ENCODE measurements around the gene ROR2. TPM values are rescaled to one million over a fixed set of nuclear protein-coding genes. Genes with fewer than 3 reads are reported as not detected.

The ROR2 gene
- total and polyA plus RNA-seq, 4 donors = 0.13 to 0.84 (median 0.52) TPM

- Histone ChIP-seq H3K4me3 (ENCODE audit: low read depth in 1 of 3, low read length in 3 of 3) (no peak overlapping the region), H3K9me3 (ENCODE audit: control insufficient read depth in 4 of 4, low read length in 3 of 4) (no peaks in the 10 kb centered on the region), H3K27me3 (ENCODE audit: control insufficient read depth in 4 of 4, insufficient read depth in 4 of 4, low read length in 3 of 4) (peaks cover 0 to 3% (median under 1%) of the 10 kb centered on the region in 4 donors), H3K36me3 (ENCODE audit: control insufficient read depth in 4 of 4, insufficient read depth in 3 of 4, low read depth in 1 of 4, low read length in 3 of 4) (no peaks in the 10 kb centered on the region), H3K4me1 (ENCODE audit: control insufficient read depth in 4 of 4, insufficient read depth in 4 of 4, low read length in 3 of 4) (peaks cover 0 to 12% (median 7%) of the 10 kb centered on the region in 4 donors), H3K9ac (ENCODE audit: low read depth in 1 of 2, low read length in 2 of 2) (no peak overlapping the region), H3K27ac (ENCODE audit: low read depth in 1 of 2, low read length in 2 of 2) (no peak overlapping the region)
- no peak for TF ChIP-seq GABPA (IDR thresholded peaks at IDR 0.05 in 1 of 2, conservative IDR thresholded peaks at IDR 0.05 in 1 of 2)
- TF ChIP-seq YY1 (IDR thresholded peaks at IDR 0.05) = no peak
- TF ChIP-seq HNF4A (conservative IDR thresholded peaks at IDR 0.05) = no peak
- TF ChIP-seq EGR1 (IDR thresholded peaks at IDR 0.05; ENCODE audit: low read depth in 2 of 2) = no peak
- TF ChIP-seq SP1 (IDR thresholded peaks at IDR 0.05) = no peak
- TF ChIP-seq MAX (IDR thresholded peaks at IDR 0.05) = no peak
- no peak for TF ChIP-seq HNF4G (IDR thresholded peaks at IDR 0.05)
- TF ChIP-seq JUND (IDR thresholded peaks at IDR 0.05) = no peak
- TF ChIP-seq CTCF (IDR thresholded peaks at IDR 0.05; ENCODE audit: low read depth, low read length, missing input control) = no peak
- TF ChIP-seq RAD21 (IDR thresholded peaks at IDR 0.05) = no peak
- TF ChIP-seq TAF1 (conservative IDR thresholded peaks at IDR 0.05) = no peak
- 32% methylated on average over 4 of the region's 4 CpGs for WGBS
- no peak for DNase-seq (ENCODE audit: low spot score)
These were observed 378.0 kb downstream of the ROR2 start for GRCh38 chr9:91572044-91572443.

- H3K27me3 ChIP-seq (ENCODE audit: control insufficient read depth in 4 of 4, insufficient read depth in 4 of 4, low read length in 3 of 4) = peaks cover 0 to 3% (median under 1%) of the 10 kb centered on the region in 4 donors
- no peak for TF ChIP-seq REST (IDR thresholded peaks at IDR 0.05)
- no peaks in the 10 kb centered on the region for H3K9me3 ChIP-seq (ENCODE audit: control insufficient read depth in 4 of 4, low read length in 3 of 4)
- H3K9ac ChIP-seq (ENCODE audit: low read depth in 1 of 2, low read length in 2 of 2) = no peak overlapping the region
- no peaks in the 10 kb centered on the region for H3K36me3 ChIP-seq (ENCODE audit: control insufficient read depth in 4 of 4, insufficient read depth in 3 of 4, low read depth in 1 of 4, low read length in 3 of 4)
- no peak overlapping the region for H3K27ac ChIP-seq (ENCODE audit: low read depth in 1 of 2, low read length in 2 of 2)
- H3K4me3 ChIP-seq (ENCODE audit: low read depth in 1 of 3, low read length in 3 of 3) = no peak overlapping the region
- peaks cover 0 to 12% (median 7%) of the 10 kb centered on the region in 4 donors for H3K4me1 ChIP-seq (ENCODE audit: control insufficient read depth in 4 of 4, insufficient read depth in 4 of 4, low read length in 3 of 4)
- no peak for DNase-seq (ENCODE audit: low spot score)
These were observed 379.0 kb downstream of the ROR2 start for GRCh38 chr9:91571036-91571435.

- H3K4me1 ChIP-seq (ENCODE audit: control insufficient read depth in 4 of 4, insufficient read depth in 4 of 4, low read length in 3 of 4) = peaks cover 0 to 12% (median 7%) of the 10 kb centered on the region in 4 donors
- WGBS = 32% methylated on average over 12 of the region's 12 CpGs
- DNase-seq (ENCODE audit: low spot score) = no peak
- TF ChIP-seq ATF3 (IDR thresholded peaks at IDR 0.05) (no peak), TAF1 (conservative IDR thresholded peaks at IDR 0.05) (no peak), HNF4G (IDR thresholded peaks at IDR 0.05) (peak; percentile 52), FOXA1 (IDR thresholded peaks at IDR 0.05) (peak; percentile 12), ZBTB33 (IDR thresholded peaks at IDR 0.05) (no peak), NR2F2 (IDR thresholded peaks at IDR 0.05) (peak; percentile 31), RXRA (IDR thresholded peaks at IDR 0.05) (peak; percentile 74 to 77), FOXA2 (IDR thresholded peaks at IDR 0.05) (no peak), HNF4A (conservative IDR thresholded peaks at IDR 0.05) (peak; percentile 79 to 92), YY1 (IDR thresholded peaks at IDR 0.05) (no peak), MAX (IDR thresholded peaks at IDR 0.05) (peak; percentile 56)
These were observed 382.3 kb downstream of the ROR2 start for GRCh38 chr9:91567642-91568274.

More at GRCh38 chr9:91567642-91568274, 382.3 kb downstream of the ROR2 start:
- H3K27me3 ChIP-seq (ENCODE audit: control insufficient read depth in 4 of 4, insufficient read depth in 4 of 4, low read length in 3 of 4) = peaks cover 0 to under 1% (median 0%) of the 10 kb centered on the region in 4 donors
- no peaks in the 10 kb centered on the region for H3K36me3 ChIP-seq (ENCODE audit: control insufficient read depth in 4 of 4, insufficient read depth in 3 of 4, low read depth in 1 of 4, low read length in 3 of 4)
- H3K9me3 ChIP-seq (ENCODE audit: control insufficient read depth in 4 of 4, low read length in 3 of 4) = no peaks in the 10 kb centered on the region
- peak overlapping the region; percentile 39 to 42 for H3K27ac ChIP-seq (ENCODE audit: low read depth in 1 of 2, low read length in 2 of 2)
- peak overlapping the region in 1 of 3 donors; percentile 39 for H3K4me3 ChIP-seq (ENCODE audit: low read depth in 1 of 3, low read length in 3 of 3)
- peak overlapping the region in 1 of 2 donors; percentile 58 for H3K9ac ChIP-seq (ENCODE audit: low read depth in 1 of 2, low read length in 2 of 2)

All from liver (tissue), 9 donors.